Neural progenitor cell (in vitro differentiated cells): ENCODE results near the gene CRIM1.

Source experiments
- EZH2 ChIP-seq: fragments of 200-600 bp; sonication (generic); IDR thresholded peaks from 2 replicates; pipeline ENCODE4 v1.6.1; 2017; ENCODE audit warnings: antibody characterized with exemption, mild to moderate bottlenecking, moderate library complexity
- EZH2phosphoT487 ChIP-seq: fragments of 200-600 bp; sonication (generic); IDR thresholded peaks from 2 replicates; pipeline ENCODE4 v1.6.1; 2017; ENCODE audit warnings: antibody characterized with exemption
- TF ChIP-seq, protein P1 (sequence below): fragments of 200-600 bp; sonication (generic); IDR thresholded peaks from 2 replicates; pipeline ENCODE4 v1.5.1; 2017; ENCODE audit warnings: antibody characterized with exemption, mild to moderate bottlenecking

DNA sequence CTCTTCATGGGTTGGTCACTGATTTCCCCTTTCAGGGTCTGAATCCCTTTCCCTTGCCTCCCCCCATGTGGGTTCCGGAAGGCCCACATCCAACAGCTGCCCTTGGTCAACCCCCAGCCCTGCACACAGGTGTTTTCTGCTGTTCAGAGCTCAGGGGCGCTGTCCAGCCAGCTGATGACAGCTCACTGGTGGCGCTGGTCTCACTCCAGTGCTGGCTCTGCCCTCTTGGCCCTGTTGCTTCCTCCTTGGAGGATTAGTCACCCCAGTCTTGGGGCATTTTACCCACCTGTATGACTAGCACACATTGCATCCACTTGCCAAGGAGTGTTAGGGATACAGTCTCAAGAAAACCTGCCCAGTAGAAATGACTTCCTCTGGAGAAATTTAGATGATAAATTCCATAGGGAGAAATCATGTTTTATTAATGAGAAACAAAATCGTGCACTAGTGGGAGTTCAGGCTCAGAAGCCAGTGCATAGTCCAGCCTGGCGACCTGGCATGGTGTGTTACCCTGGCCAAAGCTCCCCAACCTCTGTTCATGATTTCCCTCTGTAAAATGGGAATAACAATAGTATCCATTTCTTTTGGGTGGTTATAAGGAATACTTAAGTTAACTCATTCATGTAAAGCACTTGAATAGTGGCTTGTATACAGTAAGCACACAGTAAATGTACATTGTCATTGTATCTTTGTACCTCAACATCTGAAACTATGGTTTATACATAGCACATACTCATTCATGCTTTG, 21.6 kb downstream of the CRIM1 start:
- TF ChIP-seq, protein P1, sequence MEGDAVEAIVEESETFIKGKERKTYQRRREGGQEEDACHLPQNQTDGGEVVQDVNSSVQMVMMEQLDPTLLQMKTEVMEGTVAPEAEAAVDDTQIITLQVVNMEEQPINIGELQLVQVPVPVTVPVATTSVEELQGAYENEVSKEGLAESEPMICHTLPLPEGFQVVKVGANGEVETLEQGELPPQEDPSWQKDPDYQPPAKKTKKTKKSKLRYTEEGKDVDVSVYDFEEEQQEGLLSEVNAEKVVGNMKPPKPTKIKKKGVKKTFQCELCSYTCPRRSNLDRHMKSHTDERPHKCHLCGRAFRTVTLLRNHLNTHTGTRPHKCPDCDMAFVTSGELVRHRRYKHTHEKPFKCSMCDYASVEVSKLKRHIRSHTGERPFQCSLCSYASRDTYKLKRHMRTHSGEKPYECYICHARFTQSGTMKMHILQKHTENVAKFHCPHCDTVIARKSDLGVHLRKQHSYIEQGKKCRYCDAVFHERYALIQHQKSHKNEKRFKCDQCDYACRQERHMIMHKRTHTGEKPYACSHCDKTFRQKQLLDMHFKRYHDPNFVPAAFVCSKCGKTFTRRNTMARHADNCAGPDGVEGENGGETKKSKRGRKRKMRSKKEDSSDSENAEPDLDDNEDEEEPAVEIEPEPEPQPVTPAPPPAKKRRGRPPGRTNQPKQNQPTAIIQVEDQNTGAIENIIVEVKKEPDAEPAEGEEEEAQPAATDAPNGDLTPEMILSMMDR = no peak
- TF ChIP-seq EZH2 (no peak), EZH2phosphoT487 (no peak)
